Testis (tissue), 3 donors: ENCODE data around the gene SECTM1. TPM values are rescaled to one million over a fixed set of nuclear protein-coding genes. Genes with fewer than 3 reads are reported as not detected.

Experiments
- DNase-seq: peaks from one replicate; pipeline ENCODE4 v3.0.0-alpha.2; 2019
- H3K27ac ChIP-seq, 2 donors: fragments of 200-600 bp; sonication (generic); one replicate each; pipeline ENCODE4 v1.5.1; 2019
- H3K27me3 ChIP-seq: fragments of 200-600 bp; sonication (generic); one replicate; pipeline ENCODE4 v1.5.1; 2019
- H3K36me3 ChIP-seq: fragments of 200-600 bp; sonication (generic); one replicate; pipeline ENCODE4 v1.5.1; 2017; ENCODE audit warnings: low read depth; ENCODE audit errors: missing control alignments
- H3K4me1 ChIP-seq: fragments of 200-600 bp; sonication (generic); one replicate; pipeline ENCODE4 v1.5.1; 2019
- H3K4me3 ChIP-seq, 2 donors: fragments of 200-600 bp; sonication (generic); one replicate each; pipeline ENCODE4 v1.5.1; 2017 to 2019
- H3K9me3 ChIP-seq: fragments of 200-600 bp; sonication (generic); one replicate; pipeline ENCODE4 v1.5.1; 2017
- POLR2A ChIP-seq: fragments of 450-650 bp; IDR thresholded peaks from one replicate; pipeline ENCODE4 v1.6.1; 2017; ENCODE audit warnings: antibody characterized with exemption, mild to moderate bottlenecking, moderate library complexity
- WGBS, 2 donors: methylation state at CpG; one replicate each; pipeline ENCODE4 v1.1.5; 2018; 5-methylcytosine and 5-hydroxymethylcytosine counted together
- intact Hi-C: fragments of 100-400 bp; cut with DNase I; formaldehyde crosslinking; loops from one replicate; pipeline ENCODE4 v1.15.1; 2023; ENCODE audit warnings: low total_unique reads
- polyA plus RNA-seq: library from polyadenylated mRNA; stranded (reverse); fragments of 350-450 nt; fragmentation: Illumina TruSeq; extraction: RNeasy Lipid Tissue Mini Kit (QIAGEN cat#74804); gene quantifications from one replicate; pipeline ENCODE4 v1.2.3, GENCODE V29; 2014; ENCODE audit warnings: low read depth, low replicate concordance; ENCODE audit not compliant: insufficient read depth
- total RNA-seq, 2 donors: library from RNA; depleted of rRNA; stranded (reverse); fragments of >200 nt; gene quantifications; one replicate each; pipeline ENCODE4 v1.2.3, GENCODE V29; 2016
- TF ChIP-seq, protein P1 (sequence below), 3 experiments: fragments of 450-650 bp in 2 of 3; fragments of 200-600 bp in 1 of 3; sonication (generic) in 1 of 3; IDR thresholded peaks; one replicate each; pipeline ENCODE4 v1.5.1; 2016 to 2019; ENCODE audit warnings: antibody characterized with exemption in 3 of 3, mild to moderate bottlenecking in 2 of 3, moderate library complexity in 1 of 3

Gene SECTM1
- total and polyA plus RNA-seq, 3 donors from 2014 or later: 0.55 to 9.3 (median 5.9) TPM

DNA sequence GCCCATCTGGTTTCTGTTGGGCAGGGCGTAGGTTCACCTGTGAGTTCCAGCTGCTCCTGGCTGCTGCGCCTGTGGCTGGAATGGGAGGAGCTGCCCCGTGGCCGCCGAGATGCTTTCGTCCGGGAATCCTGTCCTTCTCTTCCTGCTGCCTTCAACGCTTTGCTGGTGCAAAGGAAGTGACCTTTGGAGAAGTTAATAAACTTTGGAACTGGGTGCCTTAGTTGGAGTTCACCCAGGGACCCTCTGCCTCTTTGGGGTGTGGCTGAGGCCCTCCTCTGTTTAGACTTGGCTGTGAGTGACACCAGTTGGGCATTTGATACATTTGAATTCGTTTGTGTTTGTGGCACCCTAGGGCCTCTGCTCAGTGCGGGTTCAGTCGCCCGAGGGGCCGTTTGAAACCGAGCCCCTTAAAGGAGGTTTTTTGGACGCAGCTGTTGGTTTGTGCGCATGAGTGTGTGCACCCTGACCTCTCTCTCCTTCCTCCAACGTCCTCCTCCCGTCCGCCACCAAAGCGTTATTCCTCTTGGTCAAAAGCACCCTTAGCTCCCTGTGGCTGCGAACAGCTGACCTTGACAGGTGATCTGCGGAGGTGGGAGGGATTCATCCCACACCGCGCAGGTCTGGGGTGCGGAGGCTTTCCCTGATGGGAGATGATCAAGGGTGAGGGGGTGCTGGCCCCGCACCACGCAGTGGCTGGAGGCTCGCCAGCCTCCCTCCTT is 9.0 kb upstream of the SECTM1 start:
- TF ChIP-seq, protein P1, sequence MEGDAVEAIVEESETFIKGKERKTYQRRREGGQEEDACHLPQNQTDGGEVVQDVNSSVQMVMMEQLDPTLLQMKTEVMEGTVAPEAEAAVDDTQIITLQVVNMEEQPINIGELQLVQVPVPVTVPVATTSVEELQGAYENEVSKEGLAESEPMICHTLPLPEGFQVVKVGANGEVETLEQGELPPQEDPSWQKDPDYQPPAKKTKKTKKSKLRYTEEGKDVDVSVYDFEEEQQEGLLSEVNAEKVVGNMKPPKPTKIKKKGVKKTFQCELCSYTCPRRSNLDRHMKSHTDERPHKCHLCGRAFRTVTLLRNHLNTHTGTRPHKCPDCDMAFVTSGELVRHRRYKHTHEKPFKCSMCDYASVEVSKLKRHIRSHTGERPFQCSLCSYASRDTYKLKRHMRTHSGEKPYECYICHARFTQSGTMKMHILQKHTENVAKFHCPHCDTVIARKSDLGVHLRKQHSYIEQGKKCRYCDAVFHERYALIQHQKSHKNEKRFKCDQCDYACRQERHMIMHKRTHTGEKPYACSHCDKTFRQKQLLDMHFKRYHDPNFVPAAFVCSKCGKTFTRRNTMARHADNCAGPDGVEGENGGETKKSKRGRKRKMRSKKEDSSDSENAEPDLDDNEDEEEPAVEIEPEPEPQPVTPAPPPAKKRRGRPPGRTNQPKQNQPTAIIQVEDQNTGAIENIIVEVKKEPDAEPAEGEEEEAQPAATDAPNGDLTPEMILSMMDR (IDR thresholded peaks at IDR 0.05): no peak
- TF ChIP-seq POLR2A: no peak
- 71 to 74% methylated on average over 20 to 28 of the region's 28 CpGs for WGBS, 2 donors
- intact Hi-C loops: no loop called here
- Histone ChIP-seq H3K4me3 (no peak overlapping the region), H3K27ac (no peak overlapping the region), H3K27me3 (no peaks in the 10 kb centered on the region), H3K36me3 (no peaks in the 10 kb centered on the region), H3K9me3 (no peaks in the 10 kb centered on the region), H3K4me1 (no peaks in the 10 kb centered on the region)
- no peak for DNase-seq

DNA sequence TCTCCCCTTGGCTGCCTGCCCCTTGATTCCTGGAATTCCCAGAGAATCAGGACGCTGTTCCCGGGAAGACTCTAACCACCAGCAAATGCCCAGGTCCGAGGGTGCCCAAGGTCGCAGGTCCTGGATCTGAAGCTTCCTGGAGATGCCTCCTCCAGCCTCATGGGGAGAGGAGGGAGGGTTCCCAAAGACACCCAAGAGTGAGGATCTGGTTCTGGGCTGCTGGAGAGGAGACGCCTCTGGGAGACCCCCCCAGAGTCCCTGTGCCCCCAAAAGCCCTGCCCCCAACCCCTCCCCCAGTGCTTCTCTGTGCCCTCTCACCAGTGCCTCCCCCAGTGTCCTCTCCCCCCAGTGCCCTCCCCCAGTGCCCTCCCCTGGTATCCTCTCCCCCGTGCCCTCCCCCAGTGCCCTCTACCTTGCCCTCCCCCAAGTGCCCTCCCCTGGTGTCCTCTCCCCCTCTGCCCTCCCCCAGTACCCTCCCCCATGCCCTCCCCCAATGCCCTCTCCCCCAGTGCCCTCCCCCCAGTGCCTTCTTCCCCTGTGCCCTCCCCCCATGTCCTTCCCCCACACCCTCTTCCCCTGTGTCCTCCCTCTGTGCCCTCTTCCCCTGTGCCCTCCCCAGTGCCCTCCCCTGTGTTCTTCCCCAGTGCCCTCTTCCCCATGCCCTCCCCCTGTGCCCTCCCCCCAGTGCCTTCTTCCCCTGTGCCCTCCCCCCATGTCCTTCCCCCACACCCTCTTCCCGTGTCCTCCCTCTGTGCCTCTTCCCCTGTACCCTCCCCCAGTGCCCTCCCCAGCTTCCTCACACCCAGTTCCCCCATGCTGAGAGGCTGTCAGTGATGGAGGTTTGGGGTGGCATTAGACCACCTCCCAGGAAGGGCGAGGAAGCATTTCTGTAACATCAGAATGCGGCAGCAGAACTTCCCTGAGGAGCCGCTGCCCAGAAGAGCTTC is 6.3 kb upstream of the SECTM1 start:
- no peaks in the 10 kb centered on the region for H3K36me3 ChIP-seq
- no peak overlapping the region for H3K4me3 ChIP-seq
- TF ChIP-seq, protein P1 (IDR thresholded peaks at IDR 0.05): no peak
- TF ChIP-seq POLR2A: no peak
- intact Hi-C loops: no loop called here
- H3K27me3 ChIP-seq: no peaks in the 10 kb centered on the region
- no peak overlapping the region for H3K27ac ChIP-seq
- no peaks in the 10 kb centered on the region for H3K9me3 ChIP-seq
- no peak for DNase-seq
- 66 to 76% methylated on average over 8 of the region's 10 CpGs for WGBS, 2 donors
- H3K4me1 ChIP-seq: peaks cover 4% of the 10 kb centered on the region

DNA sequence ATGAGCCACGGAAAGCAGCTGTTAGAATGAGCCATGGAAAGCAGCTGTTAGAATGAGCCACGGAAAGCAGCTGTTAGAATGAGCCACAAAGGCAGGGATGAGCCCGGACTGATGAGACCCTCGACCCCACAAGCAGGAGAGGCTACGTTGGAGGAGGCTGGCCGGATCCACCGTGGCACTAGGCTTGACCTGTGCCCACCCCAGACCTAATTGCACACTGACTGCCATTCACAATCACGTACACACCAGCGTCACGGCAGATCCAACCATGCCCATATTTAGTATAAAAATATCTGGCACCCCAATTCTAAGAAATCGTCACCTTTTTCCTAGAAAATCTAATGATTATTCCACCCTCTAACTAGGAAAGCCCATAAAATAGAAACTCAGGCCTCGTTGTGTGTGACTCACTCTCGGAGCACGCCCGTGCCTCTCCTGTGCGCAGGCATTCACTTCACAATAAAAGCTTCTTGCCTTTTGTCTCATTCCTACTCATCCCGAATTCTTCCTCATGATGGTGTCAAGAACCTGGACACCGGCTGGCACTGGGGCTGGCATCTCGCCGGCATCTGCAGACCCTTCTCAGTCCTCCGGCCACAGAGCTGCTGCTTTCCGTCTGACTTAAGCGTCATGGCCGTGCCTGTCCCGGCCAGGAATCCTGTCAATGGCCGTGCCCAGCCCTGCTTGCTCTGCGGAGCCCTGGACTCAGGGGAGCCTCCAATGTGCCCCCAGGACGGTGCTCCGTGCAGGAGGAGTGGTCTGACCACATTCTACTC is 5.5 kb upstream of the SECTM1 start:
- 45 to 52% methylated on average over 23 to 29 of the region's 29 CpGs for WGBS, 2 donors
- DNase-seq: peak; percentile 47
- Histone ChIP-seq H3K27ac (no peak overlapping the region), H3K27me3 (no peaks in the 10 kb centered on the region), H3K4me3 (no peak overlapping the region), H3K4me1 (peaks cover 13% of the 10 kb centered on the region), H3K36me3 (no peaks in the 10 kb centered on the region), H3K9me3 (no peaks in the 10 kb centered on the region)
- TF ChIP-seq POLR2A: no peak
- TF ChIP-seq, protein P1 (IDR thresholded peaks at IDR 0.05): no peak
- intact Hi-C loops: no loop called here

DNA sequence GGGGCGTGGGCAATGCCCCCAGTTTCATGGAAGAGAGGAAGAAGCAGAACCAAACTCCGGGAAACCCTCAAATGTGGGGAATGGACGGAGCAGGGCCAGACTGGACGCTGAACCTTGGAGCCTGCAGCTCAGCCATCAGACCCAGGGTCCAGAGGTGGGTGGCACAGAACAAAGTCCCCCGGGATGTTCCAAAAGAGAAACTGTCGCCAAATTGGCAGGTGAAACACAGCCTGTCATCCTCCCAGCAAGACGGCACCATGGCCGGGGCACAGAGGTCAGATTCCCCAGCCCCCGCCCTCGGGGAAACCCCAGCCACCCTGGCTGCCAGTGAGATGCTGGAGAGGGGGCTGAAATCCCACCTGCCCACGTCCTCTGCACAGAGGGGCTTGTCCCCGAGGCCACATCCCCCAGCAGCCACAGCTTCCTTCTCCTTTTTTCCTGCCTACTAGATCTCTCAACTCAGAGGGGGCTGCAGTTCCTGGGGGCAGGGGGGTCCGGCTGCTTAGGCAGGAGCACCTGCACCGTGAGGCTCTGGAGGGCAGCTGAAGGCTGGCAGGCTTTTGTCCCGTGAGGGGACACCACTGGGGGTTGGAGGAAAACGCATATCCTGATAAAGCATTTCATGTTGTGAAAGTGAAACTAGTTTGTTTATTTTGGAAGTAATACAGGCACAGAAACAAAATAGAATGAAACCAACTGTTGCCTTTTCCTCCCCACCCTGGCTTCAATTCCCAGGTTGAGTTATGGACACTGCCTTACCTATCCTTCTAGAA is 1.2 kb upstream of the SECTM1 start:
- no peaks in the 10 kb centered on the region for H3K27me3 ChIP-seq
- intact Hi-C loops: no loop called here
- H3K36me3 ChIP-seq: no peaks in the 10 kb centered on the region
- H3K4me3 ChIP-seq: no peak overlapping the region
- no peak for DNase-seq
- H3K9me3 ChIP-seq: no peaks in the 10 kb centered on the region
- peaks cover 27% of the 10 kb centered on the region for H3K4me1 ChIP-seq
- H3K27ac ChIP-seq: peak overlapping the region; percentile 8 to 78
- WGBS, 2 donors: 40 to 50% methylated on average over 10 to 16 of the region's 16 CpGs
- no peak for TF ChIP-seq POLR2A
- TF ChIP-seq, protein P1 (IDR thresholded peaks at IDR 0.05): no peak
